CD4-positive, alpha-beta T cell (primary cell): ENCODE measurements around the gene MYBPHL. TPM values are rescaled to one million over a fixed set of nuclear protein-coding genes. Genes with fewer than 3 reads are reported as not detected.

Experiments used
- ATAC-seq: fragments of 200-7000 bp; cut with Tn5 transposase; one replicate; pipeline ENCODE4 v1.10.0; 2022; ENCODE audit warnings: mild to moderate bottlenecking; ENCODE audit not compliant: poor library complexity
- CTCF ChIA-PET: fragments of 350-600 bp; sonication (Branson Sonifier 250); formaldehyde crosslinking; loops from one replicate; lab custom pipeline; 2021; ENCODE audit warnings: antibody characterized with exemption, inconsistent platforms; lab: Charles Lee
- POLR2A ChIA-PET: fragments of 350-600 bp; sonication (Branson Sonifier 250); formaldehyde crosslinking; loops from one replicate; lab custom pipeline; 2021; ENCODE audit warnings: antibody characterized with exemption, inconsistent platforms; lab: Charles Lee
- DNase-seq, 14 experiments: peaks; one replicate each; pipeline ENCODE4 v3.0.0-alpha.2; 2013 to 2020; ENCODE audit warnings: mixed read lengths in 2 of 14
- H3K27ac ChIP-seq, 2 donors: one replicate each; pipeline versions ENCODE4 v1.5.1 to v1.7.0; 2013; ENCODE audit warnings: low read length in 2 of 2, low read depth in 1 of 2, mild to moderate bottlenecking in 1 of 2
- H3K27me3 ChIP-seq, 2 experiments: 1 replicate in 1 of 2; 2 replicates in 1 of 2; pipeline versions ENCODE4 v1.6.1 to v1.7.0; 2013; ENCODE audit warnings: low read length in 2 of 2, control low read depth in 1 of 2, mild to moderate bottlenecking in 1 of 2, moderate library complexity in 1 of 2; ENCODE audit not compliant: insufficient read depth in 2 of 2, control insufficient read depth in 1 of 2
- H3K36me3 ChIP-seq: one replicate; pipeline ENCODE4 v1.6.1; 2013; ENCODE audit warnings: low read length, control low read depth; ENCODE audit not compliant: insufficient read depth
- H3K4me1 ChIP-seq: one replicate; pipeline ENCODE4 v1.6.1; 2013; ENCODE audit warnings: low read length, control low read depth; ENCODE audit not compliant: insufficient read depth
- H3K4me3 ChIP-seq: one replicate; pipeline ENCODE4 v1.5.1; 2013; ENCODE audit warnings: mild to moderate bottlenecking, low read length, moderate library complexity
- H3K9me3 ChIP-seq, 2 experiments: 1 replicate in 1 of 2; 2 replicates in 1 of 2; pipeline versions ENCODE4 v1.6.1 to v1.7.0; 2013; ENCODE audit warnings: low read length in 2 of 2, mild to moderate bottlenecking in 2 of 2, control low read depth in 1 of 2, moderate library complexity in 1 of 2; ENCODE audit not compliant: control insufficient read depth in 1 of 2, insufficient read depth in 1 of 2
- H3K27ac Mint-ChIP-seq: one replicate; pipeline ENCODE4 v1.8.0; 2020; ENCODE audit warnings: mixed read lengths
- H3K27me3 Mint-ChIP-seq: one replicate; pipeline ENCODE4 v1.8.0; 2021; ENCODE audit warnings: mixed read lengths
- H3K36me3 Mint-ChIP-seq: one replicate; pipeline ENCODE4 v1.8.0; 2021; ENCODE audit warnings: low read depth, mixed read lengths
- H3K4me1 Mint-ChIP-seq: one replicate; pipeline ENCODE4 v1.8.0; 2021; ENCODE audit warnings: low read depth, mixed read lengths
- H3K4me3 Mint-ChIP-seq: one replicate; pipeline ENCODE4 v1.8.0; 2020; ENCODE audit warnings: mild to moderate bottlenecking, mixed read lengths
- H3K9me3 Mint-ChIP-seq: one replicate; pipeline ENCODE4 v1.8.0; 2020; ENCODE audit warnings: mixed read lengths
- CTCF ChIP-seq: fragments of 200-600 bp; IDR thresholded peaks from one replicate; pipeline ENCODE4 v1.8.0; 2022; ENCODE audit warnings: antibody characterized with exemption, mild to moderate bottlenecking
- intact Hi-C, 2 experiments: fragments of 100-400 bp; cut with DNase I in 1 of 2; cut with micrococcal nuclease in 1 of 2; formaldehyde crosslinking; loops; one replicate each; pipeline versions ENCODE4 v1.15.1 to v1.9.0; 2023 to 2025; cut with DNase I, micrococcal nuclease
- total RNA-seq, 174 experiments: library from RNA in 2 of 174; stranded (reverse) in 2 of 174; gene quantifications; one replicate each; pipeline ENCODE4 v1.2.3 and lab custom pipeline; 2021 to 2026

Gene MYBPHL
- total RNA-seq, 2 experiments from 2014 or later: not detected

DNA sequence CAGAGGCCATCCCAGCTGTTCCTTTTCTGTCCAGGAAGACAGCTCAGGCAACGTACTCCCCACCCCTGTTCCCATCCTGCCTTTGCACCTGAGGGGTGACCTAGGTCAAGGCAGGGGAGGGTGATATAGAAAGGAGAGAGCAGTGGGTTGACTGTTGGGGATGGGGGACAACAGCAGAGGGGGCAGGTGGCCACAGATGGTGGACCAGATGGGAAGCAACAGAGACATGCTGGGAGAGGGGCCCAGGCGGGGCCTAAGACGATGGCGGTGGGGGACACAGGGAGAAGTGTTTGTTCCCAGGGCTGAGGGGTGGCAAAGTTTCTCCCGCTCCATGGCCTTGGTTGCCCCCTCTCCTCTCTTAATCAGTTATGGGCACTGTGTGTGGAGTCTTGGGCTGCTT, 51.1 kb downstream of the MYBPHL start:
- Mint-ChIP-seq H3K36me3 (no peaks in the 10 kb centered on the region), H3K4me3 (no peak overlapping the region), H3K4me1 (peaks cover 16% of the 10 kb centered on the region), H3K27ac (no peak overlapping the region), H3K27me3 (no peaks in the 10 kb centered on the region), H3K9me3 (no peaks in the 10 kb centered on the region)
- intact Hi-C loops: no loop called here
- Histone ChIP-seq H3K9me3 (no peaks in the 10 kb centered on the region), H3K27ac (no peak overlapping the region), H3K4me1 (peaks cover 6% of the 10 kb centered on the region), H3K4me3 (no peak overlapping the region), H3K27me3 (peaks cover 0 to 3% of the 10 kb centered on the region in 2 experiments), H3K36me3 (no peaks in the 10 kb centered on the region)
- no peak for TF ChIP-seq CTCF
- POLR2A ChIA-PET: no interaction called here
- CTCF ChIA-PET: interaction anchor here (1.9 kb wide), 1 partner anchor 21 kb away, joined by 5 read pairs; no protein-coding TSS in a partner anchor
- ATAC-seq (no peak), DNase-seq (no peak)

DNA sequence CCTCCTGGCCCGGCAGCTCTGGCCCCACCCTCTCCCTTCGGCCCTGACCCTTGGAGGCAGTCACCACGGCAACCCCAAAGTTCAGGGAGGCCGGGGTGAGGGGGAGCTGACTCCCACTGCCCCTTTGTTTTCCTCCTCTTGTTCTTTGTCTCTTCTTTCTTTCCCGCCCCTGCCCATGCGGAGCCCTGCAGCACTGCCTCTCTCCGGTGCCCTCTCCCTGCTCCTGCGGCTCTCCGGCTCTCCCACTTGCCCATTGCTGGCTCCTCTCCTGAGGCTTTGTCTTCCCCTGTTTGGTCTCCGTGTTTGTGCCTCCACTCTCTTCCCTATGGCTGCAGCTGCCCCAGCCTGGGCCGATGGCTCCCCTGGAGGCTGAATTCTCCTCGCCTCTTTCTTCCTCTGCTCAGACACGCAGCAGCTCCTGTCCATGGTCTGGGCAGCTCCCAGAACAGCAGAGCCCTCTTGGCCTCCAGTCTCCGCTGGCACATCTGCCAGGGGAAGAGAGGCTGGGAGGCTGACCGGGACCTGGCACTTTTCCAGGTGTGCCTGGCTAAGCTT, 51.6 kb downstream of the MYBPHL start:
- Mint-ChIP-seq H3K27me3 (no peaks in the 10 kb centered on the region), H3K4me1 (peaks cover 18% of the 10 kb centered on the region), H3K9me3 (no peaks in the 10 kb centered on the region), H3K36me3 (no peaks in the 10 kb centered on the region), H3K27ac (no peak overlapping the region), H3K4me3 (no peak overlapping the region)
- ATAC-seq: no peak
- H3K27me3 ChIP-seq: peaks cover 0 to 7% of the 10 kb centered on the region in 2 experiments
- DNase-seq: no peak
- TF ChIP-seq CTCF: no peak
- ChIA-PET POLR2A (no interaction called here), CTCF (interaction anchor here (1.9 kb wide), 1 partner anchor 22 kb away, joined by 5 read pairs; no protein-coding TSS in a partner anchor)
- no peaks in the 10 kb centered on the region for H3K9me3 ChIP-seq
- H3K27ac ChIP-seq: no peak overlapping the region
- no peak overlapping the region for H3K4me3 ChIP-seq
- H3K4me1 ChIP-seq: peaks cover 11% of the 10 kb centered on the region
- no peaks in the 10 kb centered on the region for H3K36me3 ChIP-seq
- intact Hi-C loops: no loop called here

GRCh38 chr1:109254621-109255096, 52.2 kb downstream of the MYBPHL start:
- Mint-ChIP-seq H3K27ac (no peak overlapping the region), H3K27me3 (no peaks in the 10 kb centered on the region), H3K9me3 (no peaks in the 10 kb centered on the region), H3K4me3 (no peak overlapping the region), H3K36me3 (no peaks in the 10 kb centered on the region), H3K4me1 (peaks cover 18% of the 10 kb centered on the region)
- intact Hi-C loops: no loop called here
- no peak overlapping the region for H3K4me3 ChIP-seq
- no peak for TF ChIP-seq CTCF
- H3K36me3 ChIP-seq: no peaks in the 10 kb centered on the region
- no peak overlapping the region for H3K27ac ChIP-seq
- POLR2A ChIA-PET: no interaction called here
- H3K4me1 ChIP-seq: peaks cover 14% of the 10 kb centered on the region
- ATAC-seq: no peak
- CTCF ChIA-PET: interaction anchor here (1.9 kb wide), 1 partner anchor 22 kb away, joined by 5 read pairs; no protein-coding TSS in a partner anchor
- peaks cover 0 to 9% of the 10 kb centered on the region in 2 experiments for H3K27me3 ChIP-seq
- no peaks in the 10 kb centered on the region for H3K9me3 ChIP-seq
- DNase-seq: no peak
